ENCODE data around the gene MYO9B. TPM values are rescaled to one million over a fixed set of nuclear protein-coding genes. Genes with fewer than 3 reads are reported as not detected.

MYO9B gene
- total RNA-seq, 1 experiment from 2014 or later, result 103 TPM

- H2AFZ ChIP-seq, result no peak overlapping the region
- no peak overlapping the region for H3K27ac ChIP-seq
- peak in 1 of 2 experiments; percentile 21 for DNase-seq
- ChIA-PET CTCF (no interaction called here), POLR2A (ENCODE audit: unreplicated experiment) (interaction anchor here (0.7 kb wide), 1 partner anchor 523 kb away, joined by 5 read pairs; no protein-coding TSS in a partner anchor)
- no TSS peak for BruUV-seq (replicated peaks)
- H3K4me2 ChIP-seq, result no peak overlapping the region
- H3K9me3 ChIP-seq (ENCODE audit: insufficient read depth, low read depth), result no peaks in the 10 kb centered on the region
- H3K27me3 ChIP-seq (ENCODE audit: insufficient read depth, low read depth), result no peaks in the 10 kb centered on the region
- peaks cover 66% of the 10 kb centered on the region for H4K20me1 ChIP-seq (ENCODE audit: insufficient read depth)
- peaks cover 22% of the 10 kb centered on the region for H3K36me3 ChIP-seq (ENCODE audit: low read depth)
- no peak overlapping the region for H3K4me3 ChIP-seq
- intact Hi-C loops (cut with micrococcal nuclease; ENCODE audit: unreplicated experiment), result no loop called here
- H3K9me2 ChIP-seq (ENCODE audit: insufficient read depth), result no peaks in the 10 kb centered on the region
- H3K79me2 ChIP-seq (ENCODE audit: low read depth), result peaks cover 86% of the 10 kb centered on the region
- peaks cover 33% of the 10 kb centered on the region for H3K4me1 ChIP-seq (replicated peaks; ENCODE audit: insufficient read depth)
- no peak for TF ChIP-seq EZH2 (IDR thresholded peaks at IDR 0.05; ENCODE audit: low read depth)
- H3F3A ChIP-seq (ENCODE audit: insufficient read depth, low read depth), result peaks cover 51% of the 10 kb centered on the region
These were observed 162.4 kb downstream of the MYO9B start for GRCh38 chr19:17237747-17238706.

DNA sequence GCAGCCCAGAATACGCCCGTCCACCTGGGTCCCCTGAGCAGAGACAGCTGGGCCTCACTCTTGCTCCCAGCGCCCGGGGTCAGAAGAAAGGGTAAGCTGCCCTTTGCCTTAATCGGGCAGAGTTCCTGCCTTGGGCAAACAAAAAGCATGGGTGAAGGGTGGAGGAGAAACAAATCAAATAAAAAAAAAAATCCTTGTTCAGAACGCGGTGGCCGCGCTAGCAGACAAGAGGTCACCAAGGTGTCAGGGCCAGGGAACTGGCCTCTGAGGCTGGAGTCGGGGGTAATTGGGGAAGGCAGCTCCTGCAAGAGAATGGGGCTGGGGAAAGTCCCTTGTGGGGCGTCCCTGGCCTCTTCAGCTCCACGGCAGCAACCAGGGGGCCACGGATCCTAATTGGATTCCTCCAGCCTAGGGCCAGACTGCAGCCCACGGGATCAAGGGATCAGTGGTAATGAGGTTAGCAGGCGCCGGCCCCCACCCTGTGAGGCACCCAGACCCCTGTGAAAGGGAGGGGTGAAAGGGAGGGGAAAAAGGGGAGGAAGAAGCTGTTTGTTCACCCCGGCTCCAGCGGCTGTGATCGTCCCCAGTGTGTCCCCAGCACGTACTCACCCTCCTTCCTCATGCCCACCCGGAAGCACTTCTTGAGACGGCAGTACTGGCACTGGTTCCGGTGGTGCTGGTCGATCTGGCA, 164.6 kb downstream of the MYO9B start:
- POLR2A ChIA-PET (ENCODE audit: unreplicated experiment), result no interaction called here
- H2AFZ ChIP-seq, result no peak overlapping the region
- peaks cover 36% of the 10 kb centered on the region for H3K4me1 ChIP-seq (replicated peaks; ENCODE audit: insufficient read depth)
- H3K36me3 ChIP-seq (ENCODE audit: low read depth), result peaks cover 17% of the 10 kb centered on the region
- no peaks in the 10 kb centered on the region for H3K27me3 ChIP-seq (ENCODE audit: insufficient read depth, low read depth)
- peaks cover 31% of the 10 kb centered on the region for H3F3A ChIP-seq (ENCODE audit: insufficient read depth, low read depth)
- peak in 1 of 2 experiments; percentile 35 for DNase-seq
- no peak for TF ChIP-seq CTCF (conservative IDR thresholded peaks at IDR 0.05)
- TF ChIP-seq EZH2 (IDR thresholded peaks at IDR 0.05; ENCODE audit: low read depth), result no peak
- CTCF ChIA-PET, result no interaction called here
- H3K4me3 ChIP-seq, result no peak overlapping the region
- BruUV-seq (replicated peaks), result no TSS peak
- intact Hi-C loops (cut with micrococcal nuclease; ENCODE audit: unreplicated experiment), result no loop called here
- H3K9me3 ChIP-seq (ENCODE audit: insufficient read depth, low read depth), result no peaks in the 10 kb centered on the region
- peaks cover 87% of the 10 kb centered on the region for H3K79me2 ChIP-seq (ENCODE audit: low read depth)
- peak overlapping the region; percentile 25; the same call in 1 of the 2 replicates for H3K27ac ChIP-seq
- H3K4me2 ChIP-seq, result peak overlapping the region; percentile 27; the same call in 1 of the 2 replicates
- H4K20me1 ChIP-seq (ENCODE audit: insufficient read depth), result peaks cover 53% of the 10 kb centered on the region
- H3K9me2 ChIP-seq (ENCODE audit: insufficient read depth), result no peaks in the 10 kb centered on the region

DNA sequence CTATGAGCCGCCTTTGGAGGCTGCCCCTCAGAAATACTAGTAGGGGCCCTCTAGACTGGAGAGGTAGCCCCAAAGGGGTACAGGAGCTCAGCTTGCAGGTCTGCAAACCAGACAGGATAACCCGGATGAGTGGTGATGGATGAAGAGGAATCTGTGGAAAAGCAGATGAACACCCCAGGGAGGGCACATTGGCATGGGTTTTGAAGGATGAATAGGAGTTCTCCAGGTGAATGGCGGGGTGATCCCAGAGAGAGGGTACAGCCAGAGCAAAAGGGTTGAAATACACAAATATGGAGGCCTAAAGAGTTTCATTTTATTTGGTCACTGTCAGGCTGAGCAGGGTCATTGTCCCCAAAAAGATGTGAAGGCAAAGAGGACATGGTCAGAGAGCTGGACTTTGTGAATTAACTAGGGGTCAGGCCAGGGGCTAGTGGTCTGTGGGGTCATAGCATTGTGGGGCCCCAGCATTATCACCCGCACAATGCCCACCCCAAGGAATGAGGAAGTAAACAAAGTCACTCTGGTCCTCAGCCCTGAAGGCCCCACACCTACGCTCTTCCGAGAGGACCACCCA, 165.3 kb downstream of the MYO9B start:
- BruUV-seq (replicated peaks), result no TSS peak
- Histone ChIP-seq H3K79me2 (ENCODE audit: low read depth) (peaks cover 87% of the 10 kb centered on the region), H3K9me3 (ENCODE audit: insufficient read depth, low read depth) (no peaks in the 10 kb centered on the region), H3K9me2 (ENCODE audit: insufficient read depth) (no peaks in the 10 kb centered on the region), H3K36me3 (ENCODE audit: low read depth) (peaks cover 17% of the 10 kb centered on the region), H3F3A (ENCODE audit: insufficient read depth, low read depth) (peaks cover 29% of the 10 kb centered on the region), H3K4me3 (no peak overlapping the region), H4K20me1 (ENCODE audit: insufficient read depth) (peaks cover 52% of the 10 kb centered on the region), H3K27ac (peak overlapping the region; percentile 31; the same call in 1 of the 2 replicates), H2AFZ (no peak overlapping the region), H3K27me3 (ENCODE audit: insufficient read depth, low read depth) (no peaks in the 10 kb centered on the region), H3K4me2 (peak overlapping the region; percentile 89; the same call in 1 of the 2 replicates), H3K4me1 (replicated peaks; ENCODE audit: insufficient read depth) (peaks cover 36% of the 10 kb centered on the region)
- intact Hi-C loops (cut with micrococcal nuclease; ENCODE audit: unreplicated experiment), result no loop called here
- DNase-seq, result peak in 1 of 2 experiments; percentile 13
- CTCF ChIA-PET, result interaction anchor here (0.7 kb wide), 1 partner anchor 80 kb away, joined by 3 read pairs; no protein-coding TSS in a partner anchor
- no peak for TF ChIP-seq EZH2 (IDR thresholded peaks at IDR 0.05; ENCODE audit: low read depth)
- TF ChIP-seq CTCF (conservative IDR thresholded peaks at IDR 0.05), result no peak
- POLR2A ChIA-PET (ENCODE audit: unreplicated experiment), result no interaction called here

All from PC-9 (cell line).